GM19397 (cell line): ENCODE data around the gene SOS2.
A peak's percentile ranks its signal among the peaks of the same experiment; 100 is the strongest.

Source experiments
- ATAC-seq: cut with Tn5 transposase; IDR thresholded peaks from one replicate; pipeline ENCODE4 v1.9.1; 2021; ENCODE audit warnings: mild to moderate bottlenecking, moderate library complexity; ENCODE audit not compliant: unreplicated experiment

SOS2 gene

GRCh38 chr14:50116966-50117365 lies 114.4 kb downstream of the SOS2 start:
- no peak for ATAC-seq

GRCh38 chr14:50116181-50116956 lies 115.0 kb downstream of the SOS2 start, which contains the start of gene VCPKMT:
TSS of gene VCPKMT (minus strand) at chr14:50116572. CDS start at chr14:50116552, 20 bp downstream.
- peak; percentile 99 for ATAC-seq

- ATAC-seq: no peak
Measured at GRCh38 chr14:50113381-50114035, 117.9 kb downstream of the SOS2 start.

DNA sequence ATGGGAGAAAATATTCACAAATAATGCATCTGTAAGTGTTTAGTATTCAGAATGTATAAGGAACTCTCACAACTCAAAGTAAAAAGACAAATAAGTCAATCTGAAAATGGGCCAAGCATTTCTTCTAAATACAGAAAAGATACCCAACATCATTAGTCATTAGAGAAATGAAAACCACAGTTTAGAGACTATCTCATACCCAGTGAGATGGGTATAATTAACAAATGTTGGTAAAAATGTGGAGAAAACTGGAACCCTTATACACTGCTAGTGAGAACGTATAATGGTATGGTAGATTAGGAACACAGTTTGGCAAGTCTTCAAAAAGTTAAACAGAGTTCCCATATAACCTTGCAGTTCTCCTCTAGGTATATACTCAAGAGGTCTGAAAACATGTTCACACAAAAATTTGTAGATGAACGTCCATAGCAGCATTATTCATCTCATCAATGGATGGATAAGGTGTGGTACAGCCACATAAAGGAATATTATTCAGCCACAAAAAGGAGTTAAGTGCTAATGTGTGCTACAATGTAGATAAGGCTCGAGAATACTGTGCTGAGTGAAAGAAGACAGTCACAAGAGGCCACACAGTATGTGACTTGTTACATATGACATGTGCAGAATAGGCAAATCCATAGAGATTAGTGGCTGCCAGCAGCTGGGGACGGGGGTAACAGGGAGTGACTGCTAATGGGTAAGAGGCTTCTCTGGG lies 120.9 kb downstream of the SOS2 start:
- ATAC-seq: no peak

- no peak for ATAC-seq
Measured at GRCh38 chr14:50109342-50109741, 122.0 kb downstream of the SOS2 start.

DNA sequence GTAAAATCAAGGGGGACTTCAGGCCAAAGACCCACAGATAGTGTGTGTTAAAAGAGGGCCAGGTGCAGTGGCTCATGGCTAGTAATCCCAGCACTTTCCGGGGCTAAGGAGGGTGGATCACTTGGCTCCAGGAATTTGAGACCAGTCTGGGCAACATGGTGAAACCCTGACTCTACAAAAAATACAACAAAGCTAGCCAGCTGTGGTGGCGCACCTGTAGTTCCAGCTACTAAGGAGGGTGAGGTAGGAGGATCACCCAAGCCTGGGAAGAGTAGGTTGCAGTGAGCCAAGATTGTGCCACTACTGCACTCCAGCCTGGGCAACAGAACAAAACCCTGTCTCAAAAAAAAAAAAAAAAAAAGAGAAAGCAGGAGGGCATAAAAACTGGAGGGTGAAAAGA lies 123.5 kb downstream of the SOS2 start:
- ATAC-seq: no peak

- no peak for ATAC-seq
Measured at GRCh38 chr14:50106178-50106577, 125.2 kb downstream of the SOS2 start.

DNA sequence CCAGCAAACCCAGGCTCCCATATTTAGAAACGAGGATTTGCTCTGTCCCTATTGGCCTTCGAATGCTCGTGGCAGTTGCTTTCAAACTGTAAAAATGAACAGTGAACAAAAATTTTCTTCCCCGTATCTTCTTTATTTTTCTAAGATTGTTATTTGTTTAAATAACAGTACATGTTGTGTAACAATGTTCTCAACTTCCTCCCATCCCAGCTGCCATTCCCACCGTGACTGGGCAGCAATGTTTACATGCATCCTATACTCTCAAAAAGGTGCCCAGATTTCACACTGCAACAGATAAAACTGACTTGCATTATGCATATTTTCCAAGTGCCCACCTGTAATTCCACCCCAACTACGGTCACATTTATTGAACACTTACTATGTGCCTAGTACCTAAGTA lies 127.8 kb downstream of the SOS2 start:
- no peak for ATAC-seq

DNA sequence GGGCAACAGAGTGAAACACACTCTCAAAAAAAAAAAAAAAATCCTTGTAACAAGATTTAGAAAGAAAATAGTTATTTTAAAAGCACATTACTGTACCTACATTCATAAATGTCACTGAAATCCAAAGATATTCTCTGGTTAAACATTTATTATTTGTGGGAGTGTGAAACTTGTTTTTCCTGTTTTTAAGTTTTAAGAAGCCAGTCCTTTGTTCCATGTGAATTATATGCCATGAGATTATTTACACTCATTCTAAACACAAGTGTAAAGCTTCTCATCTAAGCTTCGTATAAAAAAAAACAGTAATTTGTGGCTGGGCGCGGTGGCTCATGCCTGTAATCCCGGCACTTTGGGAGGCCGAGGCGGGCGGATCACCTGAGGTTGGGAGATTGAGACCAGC lies 130.0 kb downstream of the SOS2 start:
- ATAC-seq: no peak

DNA sequence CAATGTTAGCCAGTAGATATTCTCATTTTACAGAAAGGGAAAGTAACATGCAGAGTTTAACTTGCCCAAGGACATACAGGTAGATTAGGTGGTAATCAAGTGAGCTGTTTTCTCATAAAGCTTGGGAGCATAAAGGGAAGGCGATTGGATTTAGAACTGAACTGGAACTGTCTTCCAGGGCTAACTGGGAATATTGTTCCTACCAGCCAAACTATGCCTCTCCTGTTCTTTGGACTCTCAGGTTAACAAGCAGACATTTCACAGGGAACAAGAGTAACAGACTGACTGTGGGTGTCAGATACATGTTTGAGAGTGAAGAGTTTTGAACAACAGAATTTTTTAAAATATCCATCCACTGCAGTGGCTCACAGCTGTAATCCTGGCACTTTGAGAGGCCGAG lies 130.6 kb downstream of the SOS2 start:
- no peak for ATAC-seq

GRCh38 chr14:50099335-50099734 lies 132.0 kb downstream of the SOS2 start:
- no peak for ATAC-seq

DNA sequence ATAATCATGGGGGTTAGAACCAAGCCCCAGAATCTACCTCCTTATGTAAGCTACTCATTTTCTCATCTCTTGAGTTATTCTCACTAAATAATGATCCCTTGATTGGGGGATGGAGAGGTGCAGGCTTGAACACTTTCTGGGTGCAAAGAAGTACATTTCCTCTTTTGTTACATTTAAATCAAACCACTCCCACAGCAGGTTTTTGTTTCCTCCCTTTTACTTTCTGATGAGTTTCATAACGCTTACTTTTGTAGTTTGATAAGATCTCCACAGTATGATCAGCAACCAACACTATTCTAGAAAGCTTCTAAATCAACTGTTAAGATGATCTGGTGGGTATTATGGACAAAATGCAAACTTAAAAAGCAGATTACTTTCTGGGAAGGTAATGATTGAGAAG lies 135.5 kb downstream of the SOS2 start:
- no peak for ATAC-seq

GRCh38 chr14:50094056-50094755 lies 137.2 kb downstream of the SOS2 start:
- ATAC-seq: no peak

DNA sequence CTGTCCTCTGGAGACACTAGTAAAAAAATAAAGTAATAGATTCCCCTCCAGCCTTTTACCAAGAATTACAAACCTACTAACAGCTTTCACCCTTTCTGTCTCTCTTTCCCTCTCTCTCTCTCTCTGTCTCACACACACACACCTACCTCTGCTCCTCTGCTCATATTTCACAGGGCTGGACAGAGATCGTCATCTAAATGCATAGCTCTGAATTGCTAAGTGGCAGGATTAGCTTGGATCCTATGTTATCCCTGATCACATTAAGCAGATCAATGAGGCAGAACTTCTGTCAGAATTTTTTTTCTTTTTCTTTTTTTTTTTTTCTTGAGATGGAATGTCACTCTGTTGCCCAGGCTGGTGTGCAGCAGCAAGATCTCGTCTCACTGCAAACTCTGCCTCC lies 137.9 kb downstream of the SOS2 start:
- ATAC-seq: no peak

GRCh38 chr14:50092006-50092555 lies 139.3 kb downstream of the SOS2 start:
- no peak for ATAC-seq

DNA sequence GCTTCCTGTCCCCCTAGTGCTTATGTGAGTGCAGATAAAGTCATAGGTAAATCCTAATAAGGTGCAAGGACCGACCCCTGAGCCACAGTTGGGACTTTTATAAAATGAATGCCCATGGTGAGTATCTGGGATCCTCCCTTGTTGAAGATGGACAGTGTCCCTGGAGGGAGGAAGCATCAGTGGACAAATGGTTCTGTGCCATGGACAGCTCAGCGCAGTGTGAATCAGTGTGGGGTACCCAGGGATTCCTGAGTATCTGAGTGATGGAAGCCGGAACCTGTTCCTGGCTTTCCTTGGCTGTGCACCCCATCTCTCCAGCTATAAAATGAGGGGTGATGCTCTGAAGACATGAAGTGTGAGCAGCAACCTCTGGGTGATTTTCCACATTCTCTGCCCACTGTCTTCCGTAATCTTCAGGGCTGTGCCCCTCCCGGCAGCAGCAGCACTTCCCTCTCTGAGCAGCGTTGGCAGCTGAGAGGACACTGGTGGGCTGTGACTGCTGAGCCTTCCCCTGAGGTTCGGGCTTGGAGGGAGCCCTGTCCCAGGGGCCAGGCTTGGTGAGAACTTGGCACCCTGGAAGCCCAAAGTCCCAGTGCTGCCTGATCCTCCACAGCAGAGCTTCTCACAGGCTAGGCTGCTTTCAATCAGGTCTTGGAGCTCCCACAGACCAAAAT lies 140.0 kb downstream of the SOS2 start:
- no peak for ATAC-seq

- ATAC-seq: no peak
Measured at GRCh38 chr14:50089208-50089607, 142.2 kb downstream of the SOS2 start.

GRCh38 chr14:50088731-50089130 lies 142.6 kb downstream of the SOS2 start:
- ATAC-seq: no peak

GRCh38 chr14:50088117-50088515 lies 143.3 kb downstream of the SOS2 start:
- ATAC-seq: no peak

- ATAC-seq: no peak
Measured at GRCh38 chr14:50087341-50088116, 143.8 kb downstream of the SOS2 start.
